Fibroblast of the conjunctiva (primary cell): ENCODE measurements around the gene MUS81.

ENCODE experiments used
- DNase-seq: peaks from one replicate; pipeline ENCODE4 v3.0.0-alpha.2; 2010; ENCODE audit warnings: low read depth

Gene MUS81

DNA sequence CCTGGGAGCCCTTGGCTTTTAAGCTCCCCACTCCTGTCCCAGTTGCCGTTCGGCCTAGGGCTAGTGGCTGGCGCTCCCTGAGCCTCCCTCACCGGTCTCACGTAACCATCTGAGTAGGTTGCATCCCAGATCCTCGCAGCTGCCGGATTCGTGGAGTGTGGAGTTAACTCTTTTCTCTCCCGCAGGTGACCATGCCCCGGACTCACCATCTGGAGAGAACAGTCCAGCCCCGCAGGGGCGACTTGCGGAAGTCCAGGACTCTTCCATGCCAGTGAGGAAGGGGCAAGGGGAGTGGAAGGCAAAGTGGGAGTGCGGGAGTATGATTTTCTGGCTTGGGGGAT lies 902 bp downstream of the MUS81 start:
- no peak for DNase-seq

- no peak for DNase-seq
Observed at GRCh38 chr11:65861533-65862183, 1.4 kb downstream of the MUS81 start.

GRCh38 chr11:65862191-65862735 lies 2.0 kb downstream of the MUS81 start:
- no peak for DNase-seq

DNA sequence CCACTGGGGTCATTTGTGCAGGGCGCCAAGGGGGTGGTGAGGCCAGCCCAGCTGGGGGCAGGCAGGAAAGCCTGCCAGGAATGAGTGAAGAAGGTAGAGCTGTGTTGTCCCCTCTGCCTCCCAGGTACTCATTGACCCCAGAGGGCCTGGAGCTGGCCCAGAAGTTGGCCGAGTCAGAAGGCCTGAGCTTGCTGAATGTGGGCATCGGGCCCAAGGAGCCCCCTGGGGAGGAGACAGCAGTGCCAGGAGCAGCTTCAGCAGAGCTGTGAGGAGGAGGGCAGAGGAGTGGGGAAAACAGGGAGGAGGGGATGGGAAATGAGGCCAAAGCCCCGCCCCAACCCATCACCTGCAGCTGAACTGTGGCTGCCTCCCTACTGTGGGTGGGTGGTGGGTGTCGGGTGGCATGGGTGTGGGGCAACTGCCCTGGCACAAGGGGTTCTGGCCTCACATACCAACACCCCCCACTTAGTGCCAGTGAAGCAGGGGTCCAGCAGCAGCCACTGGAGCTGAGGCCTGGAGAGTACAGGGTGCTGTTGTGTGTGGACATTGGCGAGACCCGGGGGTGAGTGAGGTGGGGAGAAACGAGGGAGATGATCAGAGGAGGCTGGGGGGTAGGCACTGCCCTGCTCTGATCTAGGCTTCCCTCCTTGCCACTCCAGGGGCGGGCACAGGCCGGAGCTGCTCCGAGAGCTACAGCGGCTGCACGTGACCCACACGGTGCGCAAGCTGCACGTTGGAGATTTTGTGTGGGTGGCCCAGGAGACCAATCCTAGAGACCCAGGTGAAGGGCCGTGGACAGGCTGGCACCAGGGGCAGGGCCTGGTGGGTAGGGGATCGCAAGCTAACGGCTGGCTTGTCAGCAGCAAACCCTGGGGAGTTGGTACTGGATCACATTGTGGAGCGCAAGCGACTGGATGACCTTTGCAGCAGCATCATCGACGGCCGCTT lies 3.0 kb downstream of the MUS81 start:
- no peak for DNase-seq

- DNase-seq: no peak
Observed at GRCh38 chr11:65863889-65864705, 3.9 kb downstream of the MUS81 start.

- DNase-seq: no peak
Observed at GRCh38 chr11:65864706-65865471, 4.7 kb downstream of the MUS81 start.

DNA sequence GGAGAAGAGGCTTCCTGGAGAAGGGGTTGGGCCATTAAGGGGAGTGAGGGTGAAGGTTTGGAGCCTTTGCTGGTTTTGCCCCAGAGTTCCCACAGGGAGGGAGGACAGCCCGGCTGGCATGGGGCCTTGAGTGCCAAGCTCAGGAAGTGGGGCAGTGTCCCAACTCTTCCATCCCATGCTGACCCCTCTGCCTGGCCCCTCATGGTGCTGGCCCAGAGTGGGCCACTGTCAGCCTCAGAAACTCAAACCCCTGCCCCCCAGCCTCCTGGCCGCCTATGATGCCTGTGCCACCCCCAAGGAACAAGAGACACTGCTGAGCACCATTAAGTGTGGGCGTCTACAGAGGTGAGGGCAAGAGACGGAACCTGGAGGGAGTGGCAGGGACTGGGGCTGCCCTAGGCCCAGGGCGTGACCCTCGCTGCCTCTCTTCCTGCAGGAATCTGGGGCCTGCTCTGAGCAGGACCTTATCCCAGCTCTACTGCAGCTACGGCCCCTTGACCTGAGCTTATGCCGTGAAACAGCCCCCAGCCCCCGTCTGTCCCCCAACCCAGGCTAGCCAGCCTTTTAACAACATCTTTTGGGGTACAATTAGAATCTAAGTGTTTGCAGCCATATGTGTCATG lies 5.4 kb downstream of the MUS81 start:
- DNase-seq: no peak

DNA sequence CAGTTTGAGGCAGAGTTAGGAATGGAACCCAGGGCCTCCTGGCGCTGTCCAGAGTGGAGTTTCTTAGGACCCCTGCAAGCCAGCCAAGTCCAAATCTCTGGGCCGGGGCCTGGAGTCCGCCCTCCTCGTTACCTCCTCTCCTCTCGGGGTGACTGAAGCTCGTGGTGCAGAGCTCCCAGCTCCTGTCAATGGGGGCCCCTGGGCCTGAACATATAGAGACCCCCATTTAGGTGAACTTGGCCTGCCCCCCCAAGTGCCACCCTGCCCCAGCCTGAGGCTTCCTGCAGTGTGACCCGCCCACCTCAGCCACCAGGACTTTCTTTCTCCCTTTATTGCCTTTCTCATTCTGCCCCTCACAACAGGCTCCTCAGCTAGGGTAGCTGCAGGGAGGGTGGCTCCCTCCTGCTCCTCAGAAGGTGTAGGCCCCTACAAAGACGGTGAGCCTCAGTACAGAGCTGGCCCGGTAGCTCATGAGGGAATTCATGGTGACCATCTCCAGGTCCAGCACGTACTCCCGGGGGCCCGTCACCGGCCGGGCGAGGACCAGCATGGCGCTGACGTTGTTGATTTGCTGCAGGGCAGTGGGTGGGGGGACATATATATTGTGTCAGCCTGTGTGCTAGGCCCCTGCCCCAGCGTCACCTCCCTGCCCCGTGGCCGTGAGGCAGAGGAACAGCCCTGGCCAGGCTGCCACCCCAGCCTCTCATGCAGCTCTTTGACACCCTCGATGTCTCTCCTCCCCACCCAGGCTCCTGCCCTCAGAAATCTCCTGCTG lies 6.5 kb downstream of the MUS81 start:
- no peak for DNase-seq

- DNase-seq: no peak
Observed at GRCh38 chr11:65867284-65868071, 7.2 kb downstream of the MUS81 start.

DNA sequence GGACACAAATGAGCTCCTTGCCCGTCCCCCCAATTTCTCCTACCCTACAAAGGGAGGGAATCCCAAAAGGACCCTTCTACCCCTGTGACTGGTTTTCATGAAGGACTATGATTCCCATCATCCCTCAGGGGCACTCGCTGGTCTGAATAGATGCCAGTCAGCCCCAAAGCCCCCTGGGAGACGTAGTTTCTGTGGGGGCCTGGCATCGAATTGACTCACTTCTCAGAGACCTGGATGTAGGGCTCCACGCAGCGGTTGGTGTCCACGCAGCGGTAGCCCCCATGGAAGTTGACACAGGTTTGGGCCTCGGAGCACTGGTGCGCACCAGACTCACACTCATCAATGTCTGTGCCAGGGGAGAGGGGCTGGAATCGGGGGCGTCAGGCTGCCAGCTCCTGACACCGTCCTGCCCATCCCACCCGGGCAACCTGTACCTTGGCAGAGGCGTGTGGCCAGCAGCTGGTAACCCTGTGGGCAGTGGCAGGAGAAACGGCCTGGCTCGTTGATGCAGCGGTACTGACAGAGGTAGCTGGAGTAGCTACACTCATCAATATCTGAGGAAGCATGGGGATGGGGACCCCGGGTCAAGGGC lies 7.9 kb downstream of the MUS81 start:
- DNase-seq: no peak

DNA sequence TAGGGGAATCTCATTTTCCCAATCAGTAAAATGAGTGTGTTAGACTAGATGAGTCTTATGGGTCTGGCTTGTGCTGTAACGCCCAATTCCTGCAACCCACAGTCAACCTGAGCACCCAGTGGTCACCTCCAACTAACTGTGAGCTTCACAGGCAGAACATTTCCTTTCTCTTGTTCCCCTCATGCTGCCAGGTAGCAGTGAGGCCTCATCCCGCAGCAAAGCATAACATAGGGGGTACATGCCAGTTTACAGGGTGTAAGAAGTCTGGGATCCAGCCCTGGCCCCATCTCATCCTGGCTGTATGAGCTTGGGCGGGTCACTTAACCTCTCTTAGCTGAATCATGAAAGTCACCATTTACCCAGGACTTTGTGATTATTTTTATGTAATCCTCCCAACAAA lies 8.7 kb downstream of the MUS81 start:
- no peak for DNase-seq

DNA sequence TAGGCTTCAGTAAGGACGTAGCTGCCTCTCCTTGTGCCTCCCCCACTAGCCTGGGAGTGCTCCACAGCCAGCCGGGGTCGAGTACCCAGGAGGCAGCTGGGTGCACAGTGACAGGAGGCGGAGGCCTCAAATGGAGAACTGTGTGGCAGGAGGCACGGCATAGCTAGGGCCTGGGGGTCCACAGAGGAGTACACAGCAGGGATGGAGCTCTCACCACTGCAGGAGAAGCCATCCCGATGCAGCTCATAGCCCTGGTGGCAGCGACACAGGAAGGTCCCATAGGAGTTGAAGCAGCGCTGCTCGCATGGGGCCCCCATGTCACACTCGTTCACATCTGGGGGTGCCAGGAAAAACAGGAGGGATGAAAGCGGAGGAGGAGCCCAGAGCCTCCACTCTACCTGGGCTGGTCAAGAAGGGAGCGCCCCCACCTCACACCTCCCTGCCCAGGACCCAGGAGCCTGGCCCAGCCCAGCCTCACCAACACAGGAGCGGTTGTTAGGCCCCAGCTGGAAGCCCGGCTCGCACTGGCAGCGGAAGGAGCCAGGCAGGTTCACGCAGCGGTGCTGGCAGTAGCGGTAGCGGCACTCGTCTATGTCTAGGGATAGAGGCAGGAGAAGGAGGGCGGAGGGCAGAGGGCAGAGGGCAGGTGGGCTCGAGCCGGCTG lies 9.5 kb downstream of the MUS81 start:
- no peak for DNase-seq

DNA sequence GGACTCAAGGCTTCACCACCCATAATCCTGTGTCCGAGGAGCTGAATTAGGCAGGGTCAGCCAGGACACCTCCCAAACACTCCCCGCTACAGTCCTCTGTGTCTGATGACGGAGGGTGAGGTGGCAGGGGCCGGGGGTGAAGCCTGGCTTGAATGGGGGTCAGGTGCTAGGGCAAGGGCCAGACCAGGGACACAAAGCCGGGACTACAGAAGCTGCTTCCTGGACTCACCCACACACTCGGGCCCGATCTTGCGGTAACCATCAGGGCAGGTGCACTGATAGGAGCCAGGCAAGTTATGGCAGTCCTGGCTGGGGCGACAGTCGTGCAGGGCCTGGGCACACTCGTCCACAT lies 10.1 kb downstream of the MUS81 start:
- DNase-seq: no peak

DNA sequence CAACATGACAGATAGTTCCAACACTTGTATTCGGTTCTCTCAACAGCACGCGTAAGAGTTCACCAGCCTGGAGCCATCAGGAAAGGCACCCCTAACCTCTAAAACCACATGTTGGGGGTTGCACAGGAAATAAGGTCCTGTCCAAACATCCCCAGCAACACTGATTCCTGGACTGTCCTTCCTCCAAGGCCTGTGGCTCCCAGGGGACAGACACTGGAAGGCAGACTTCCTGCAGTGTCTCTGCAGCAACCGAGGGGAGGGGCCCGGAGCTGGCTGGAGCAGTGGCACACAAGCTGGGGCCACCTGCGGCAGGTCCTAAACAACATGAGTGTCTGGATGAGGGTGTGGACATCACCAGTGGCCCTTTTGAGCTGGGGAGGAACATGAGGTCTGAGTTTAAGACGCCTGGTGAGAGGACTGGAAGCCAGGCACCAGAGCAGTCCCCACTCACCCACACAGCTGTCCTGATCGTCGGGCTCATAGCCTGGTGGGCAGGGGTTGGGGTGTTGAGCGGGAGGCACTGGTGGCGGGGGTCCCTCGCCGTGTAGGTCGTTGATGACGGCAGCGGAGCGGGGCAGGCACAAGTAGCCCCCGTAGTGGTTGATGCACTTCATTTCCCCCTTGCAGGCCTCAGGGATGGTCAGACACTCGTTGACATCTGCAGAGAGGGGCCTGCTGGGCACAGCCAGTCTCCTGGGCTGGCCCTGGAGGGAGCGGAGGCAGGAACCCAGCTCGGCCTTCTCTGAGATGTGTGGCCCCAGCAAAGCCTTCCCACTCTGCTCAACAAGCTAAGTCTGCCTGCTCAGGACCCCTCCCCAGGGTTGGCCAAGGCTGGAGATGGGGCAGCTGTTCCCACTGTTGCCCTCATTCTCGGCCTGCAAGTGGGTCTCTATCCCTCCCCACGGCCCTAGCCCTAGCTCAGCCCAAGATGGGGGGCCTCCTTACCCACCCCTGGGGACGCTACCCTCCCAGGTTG lies 10.8 kb downstream of the MUS81 start:
- DNase-seq: no peak

- no peak for DNase-seq
Observed at GRCh38 chr11:65871811-65872548, 11.7 kb downstream of the MUS81 start.

DNA sequence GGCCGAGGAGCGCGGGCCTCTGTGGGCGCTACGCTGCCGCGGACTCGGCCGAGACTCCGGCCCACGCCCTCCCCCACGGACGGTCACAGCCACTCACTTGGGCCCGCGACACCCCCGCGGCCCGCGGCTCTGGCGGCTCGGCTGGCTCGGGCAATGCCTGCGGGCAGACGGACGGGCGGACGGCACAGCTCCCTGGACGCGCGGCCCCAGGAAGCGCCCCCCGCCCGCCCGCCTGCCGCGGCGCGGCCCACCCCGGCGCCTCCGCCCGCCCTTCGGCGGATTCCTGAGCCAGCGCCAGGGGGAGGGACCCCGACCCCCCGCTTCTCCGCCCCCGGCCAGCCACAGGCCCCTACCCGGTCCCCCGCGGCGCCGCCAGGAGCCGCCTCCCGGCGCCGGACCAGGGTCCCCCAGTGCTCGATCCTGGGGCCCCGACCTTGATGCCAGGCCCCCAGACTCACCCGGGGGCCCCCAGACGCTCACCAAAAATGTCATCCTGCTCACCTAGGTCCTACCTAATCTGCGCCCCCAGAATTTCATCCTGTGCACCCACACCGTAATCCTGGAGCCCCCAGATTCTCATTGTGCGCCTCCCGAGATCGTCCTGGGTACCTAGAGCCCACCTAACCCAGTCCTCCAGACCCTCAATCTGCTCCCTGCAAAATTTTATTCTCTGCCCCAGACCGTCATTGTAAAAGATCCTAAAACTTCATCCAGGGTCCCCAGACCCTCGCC lies 12.5 kb downstream of the MUS81 start, which contains the start of gene EFEMP2:
TSS of gene EFEMP2 (minus strand) at position 215 of the 732 bp plus-strand sequence. CDS start 446 bp downstream, outside the sequence.
- DNase-seq: no peak
